Measurements from ENCODE around the gene CDH20.

GRCh38 chr18:61364953-61365352, 31.7 kb downstream of the CDH20 start:
- TF ChIP-seq CTCF (IDR thresholded peaks at IDR 0.05) (no peak), POLR2A (IDR thresholded peaks at IDR 0.05) (no peak)

Data from uterus (tissue), 2 donors.